8988T (cell line): Measurements from ENCODE around the gene VCAN.

Experiments
- DNase-seq: peaks from one replicate; pipeline ENCODE4 v3.0.0; 2011

Gene VCAN

GRCh38 chr5:83540105-83540504, 68.6 kb downstream of the VCAN start:
- DNase-seq, result no peak

GRCh38 chr5:83540783-83541182, 69.2 kb downstream of the VCAN start:
- DNase-seq, result no peak

GRCh38 chr5:83542839-83543238, 71.3 kb downstream of the VCAN start:
- no peak for DNase-seq

- DNase-seq, result no peak
These were observed 72.4 kb downstream of the VCAN start for GRCh38 chr5:83543898-83544297.

- no peak for DNase-seq
These were observed 75.6 kb downstream of the VCAN start for GRCh38 chr5:83547161-83547560.

GRCh38 chr5:83547889-83548288, 76.3 kb downstream of the VCAN start:
- no peak for DNase-seq

GRCh38 chr5:83548581-83548980, 77.0 kb downstream of the VCAN start:
- DNase-seq, result no peak

- no peak for DNase-seq
These were observed 77.5 kb downstream of the VCAN start for GRCh38 chr5:83549076-83549475.

GRCh38 chr5:83549674-83550073, 78.1 kb downstream of the VCAN start:
- DNase-seq, result no peak

- no peak for DNase-seq
These were observed 80.3 kb downstream of the VCAN start for GRCh38 chr5:83551821-83552220.

- DNase-seq, result no peak
These were observed 80.7 kb downstream of the VCAN start for GRCh38 chr5:83552275-83552674.

GRCh38 chr5:83553000-83553486, 81.5 kb downstream of the VCAN start:
- DNase-seq, result no peak

- no peak for DNase-seq
These were observed 82.6 kb downstream of the VCAN start for GRCh38 chr5:83554133-83554532.

GRCh38 chr5:83554686-83555085, 83.1 kb downstream of the VCAN start:
- no peak for DNase-seq

GRCh38 chr5:83555263-83555662, 83.7 kb downstream of the VCAN start:
- DNase-seq, result no peak

GRCh38 chr5:83556190-83556589, 84.6 kb downstream of the VCAN start:
- no peak for DNase-seq

GRCh38 chr5:83559118-83559785, 87.7 kb downstream of the VCAN start:
- no peak for DNase-seq

GRCh38 chr5:83562071-83562606, 90.6 kb downstream of the VCAN start:
- DNase-seq, result no peak

- no peak for DNase-seq
These were observed 91.4 kb downstream of the VCAN start for GRCh38 chr5:83562791-83563557.

GRCh38 chr5:83563631-83564030, 92.1 kb downstream of the VCAN start:
- no peak for DNase-seq

- DNase-seq, result no peak
These were observed 92.7 kb downstream of the VCAN start for GRCh38 chr5:83564069-83564749.

GRCh38 chr5:83567741-83568140, 96.2 kb downstream of the VCAN start:
- DNase-seq, result no peak

- DNase-seq, result no peak
These were observed 96.6 kb downstream of the VCAN start for GRCh38 chr5:83568186-83568585.

- no peak for DNase-seq
These were observed 99.4 kb downstream of the VCAN start for GRCh38 chr5:83570916-83571315.
